ENCODE measurements around the gene CMTR1. TPM values are rescaled to one million over a fixed set of nuclear protein-coding genes. Genes with fewer than 3 reads are reported as not detected.

Gene CMTR1
- total RNA-seq, 3 donors from 2014 or later = 31.4 to 35.7 (median 32.4) TPM

- no peaks in the 10 kb centered on the region for H3K9me3 ChIP-seq
- TF ChIP-seq POLR2AphosphoS5 (IDR thresholded peaks at IDR 0.05) = no peak
- no peak for TF ChIP-seq POLR2A (IDR thresholded peaks at IDR 0.05)
- no peak for TF ChIP-seq CTCF (IDR thresholded peaks at IDR 0.05)
- DNase-seq (ENCODE audit: low spot score in 2 of 2) = no peak
- H3K36me3 ChIP-seq = no peaks in the 10 kb centered on the region
- intact Hi-C loops (cut with DNase I; ENCODE audit: low total_unique reads) = no loop called here
- H3K4me1 ChIP-seq = no peaks in the 10 kb centered on the region
- H3K27me3 ChIP-seq = no peaks in the 10 kb centered on the region
- no peak overlapping the region for H3K4me3 ChIP-seq
- no peak overlapping the region for H3K27ac ChIP-seq
Measured at GRCh38 chr6:37451441-37452193, 18.6 kb downstream of the CMTR1 start.

- Histone ChIP-seq H3K4me1 (no peaks in the 10 kb centered on the region), H3K27me3 (no peaks in the 10 kb centered on the region), H3K27ac (no peak overlapping the region), H3K4me3 (no peak overlapping the region), H3K9me3 (no peaks in the 10 kb centered on the region), H3K36me3 (no peaks in the 10 kb centered on the region)
- intact Hi-C loops (cut with DNase I; ENCODE audit: low total_unique reads) = no loop called here
- DNase-seq (ENCODE audit: low spot score in 2 of 2) = no peak
- TF ChIP-seq CTCF (IDR thresholded peaks at IDR 0.05) = no peak
- no peak for TF ChIP-seq POLR2AphosphoS5 (IDR thresholded peaks at IDR 0.05)
- no peak for TF ChIP-seq POLR2A (IDR thresholded peaks at IDR 0.05)
Measured at GRCh38 chr6:37452522-37452921, 19.5 kb downstream of the CMTR1 start.

- TF ChIP-seq CTCF (IDR thresholded peaks at IDR 0.05) = no peak
- no peak for TF ChIP-seq POLR2AphosphoS5 (IDR thresholded peaks at IDR 0.05)
- no peak for TF ChIP-seq POLR2A (IDR thresholded peaks at IDR 0.05)
- Histone ChIP-seq H3K9me3 (no peaks in the 10 kb centered on the region), H3K27me3 (no peaks in the 10 kb centered on the region), H3K36me3 (peaks cover 9% of the 10 kb centered on the region), H3K27ac (no peak overlapping the region), H3K4me3 (no peak overlapping the region), H3K4me1 (no peaks in the 10 kb centered on the region)
- intact Hi-C loops (cut with DNase I; ENCODE audit: low total_unique reads) = no loop called here
- no peak for DNase-seq (ENCODE audit: low spot score in 2 of 2)
Measured at GRCh38 chr6:37454420-37455140, 21.6 kb downstream of the CMTR1 start.

- intact Hi-C loops (cut with DNase I; ENCODE audit: low total_unique reads) = no loop called here
- H3K9me3 ChIP-seq = no peaks in the 10 kb centered on the region
- TF ChIP-seq POLR2AphosphoS5 (IDR thresholded peaks at IDR 0.05) (no peak), CTCF (IDR thresholded peaks at IDR 0.05) (no peak), POLR2A (IDR thresholded peaks at IDR 0.05) (no peak)
- H3K36me3 ChIP-seq = peaks cover 17% of the 10 kb centered on the region
- no peak for DNase-seq (ENCODE audit: low spot score in 2 of 2)
- H3K27ac ChIP-seq = no peak overlapping the region
- no peaks in the 10 kb centered on the region for H3K27me3 ChIP-seq
- H3K4me1 ChIP-seq = no peaks in the 10 kb centered on the region
- H3K4me3 ChIP-seq = no peak overlapping the region
Measured at GRCh38 chr6:37456126-37456525, 23.1 kb downstream of the CMTR1 start.

Measured in breast epithelium (tissue), 4 donors.